ENCODE measurements around the gene PLXNA4.

The PLXNA4 gene

GRCh38 chr7:132100981-132101380, 475.3 kb downstream of the PLXNA4 start:
- DNase-seq: no peak

GRCh38 chr7:132100483-132100882, 475.8 kb downstream of the PLXNA4 start:
- no peak for DNase-seq

GRCh38 chr7:132099163-132099562, 477.1 kb downstream of the PLXNA4 start:
- no peak for DNase-seq

GRCh38 chr7:132098327-132098726, 477.9 kb downstream of the PLXNA4 start:
- DNase-seq: no peak

- no peak for DNase-seq
Measured at GRCh38 chr7:132097550-132098134, 478.6 kb downstream of the PLXNA4 start.

GRCh38 chr7:132095111-132095765, 481.0 kb downstream of the PLXNA4 start:
- DNase-seq: no peak

GRCh38 chr7:132092106-132092505, 484.2 kb downstream of the PLXNA4 start:
- no peak for DNase-seq

- DNase-seq: no peak
Measured at GRCh38 chr7:132091706-132092105, 484.6 kb downstream of the PLXNA4 start.

- no peak for DNase-seq
Measured at GRCh38 chr7:132090444-132090843, 485.8 kb downstream of the PLXNA4 start.

- no peak for DNase-seq
Measured at GRCh38 chr7:132089356-132089755, 486.9 kb downstream of the PLXNA4 start.

GRCh38 chr7:132087421-132087820, 488.8 kb downstream of the PLXNA4 start:
- no peak for DNase-seq

GRCh38 chr7:132084776-132085388, 491.4 kb downstream of the PLXNA4 start:
- no peak for DNase-seq

GRCh38 chr7:132083537-132084123, 492.6 kb downstream of the PLXNA4 start:
- DNase-seq: no peak

GRCh38 chr7:132083126-132083525, 493.1 kb downstream of the PLXNA4 start:
- DNase-seq: no peak

- DNase-seq: no peak
Measured at GRCh38 chr7:132082394-132082793, 493.9 kb downstream of the PLXNA4 start.

GRCh38 chr7:132081686-132082085, 494.6 kb downstream of the PLXNA4 start:
- DNase-seq: no peak

- no peak for DNase-seq
Measured at GRCh38 chr7:132080967-132081668, 495.2 kb downstream of the PLXNA4 start.

GRCh38 chr7:132080467-132080866, 495.8 kb downstream of the PLXNA4 start:
- no peak for DNase-seq

- DNase-seq: no peak
Measured at GRCh38 chr7:132078891-132079735, 497.2 kb downstream of the PLXNA4 start.

- DNase-seq: no peak
Measured at GRCh38 chr7:132077971-132078685, 498.1 kb downstream of the PLXNA4 start.

GRCh38 chr7:132076301-132077035, 499.8 kb downstream of the PLXNA4 start:
- no peak for DNase-seq
